Endothelial cell (in vitro differentiated cells): Measurements from ENCODE around the gene CYP27C1. TPM values are rescaled to one million over a fixed set of nuclear protein-coding genes. Genes with fewer than 3 reads are reported as not detected.
"Not testable (repeated sequence)": the region's sequence is repeated elsewhere in the genome, so short reads cannot be mapped to it uniquely, and the experiment has no call there.

Experiments used
- DNase-seq: peaks from one replicate; pipeline ENCODE4 v3.0.0; 2021; ENCODE audit warnings: low spot score
- H3K27ac Mint-ChIP-seq: one replicate; pipeline ENCODE4 v1.8.0; 2021; ENCODE audit warnings: mixed read lengths, inconsistent platforms; ENCODE audit not compliant: unreplicated experiment
- H3K27me3 Mint-ChIP-seq: one replicate; pipeline ENCODE4 v1.8.0; 2021; ENCODE audit warnings: mild to moderate bottlenecking, moderate library complexity, mixed read lengths, inconsistent platforms; ENCODE audit not compliant: unreplicated experiment
- H3K36me3 Mint-ChIP-seq: one replicate; pipeline ENCODE4 v1.8.0; 2021; ENCODE audit warnings: mild to moderate bottlenecking, low read depth, mixed read lengths, inconsistent platforms; ENCODE audit not compliant: unreplicated experiment
- H3K4me1 Mint-ChIP-seq: one replicate; pipeline ENCODE4 v1.8.0; 2021; ENCODE audit warnings: mild to moderate bottlenecking, mixed read lengths, inconsistent platforms; ENCODE audit not compliant: unreplicated experiment
- H3K4me3 Mint-ChIP-seq: one replicate; pipeline ENCODE4 v1.8.0; 2021; ENCODE audit warnings: mild to moderate bottlenecking, mixed read lengths, inconsistent platforms; ENCODE audit not compliant: unreplicated experiment
- H3K9me3 Mint-ChIP-seq: one replicate; pipeline ENCODE4 v1.8.0; 2021; ENCODE audit warnings: mixed read lengths, inconsistent platforms; ENCODE audit not compliant: unreplicated experiment
- CTCF ChIP-seq: fragments of 200-600 bp; sonication (generic); IDR thresholded peaks from one replicate; pipeline ENCODE4 v1.5.0; 2021; ENCODE audit warnings: antibody characterized with exemption; ENCODE audit not compliant: unreplicated experiment
- total RNA-seq: library from RNA; stranded (reverse); fragmentation: NEBNext Ultra II Directional; extraction: Animal tissue kit (Norgen Biotek cat#: 25700); gene quantifications from one replicate; pipeline ENCODE4 v1.2.1, GENCODE V29; 2021; ENCODE audit not compliant: unreplicated experiment

Gene CYP27C1
- total RNA-seq, 1 donor from 2014 or later: 6.4 TPM

GRCh38 chr2:127217470-127218325 is 2.4 kb downstream of the CYP27C1 start:
- no peak for DNase-seq
- Mint-ChIP-seq H3K27me3 (peaks cover 13% of the 10 kb centered on the region), H3K9me3 (no peaks in the 10 kb centered on the region), H3K27ac (no peak overlapping the region), H3K4me1 (peaks cover 17% of the 10 kb centered on the region), H3K36me3 (peaks cover 6% of the 10 kb centered on the region), H3K4me3 (peak overlapping the region; percentile 96)
- no peak for TF ChIP-seq CTCF

GRCh38 chr2:127216593-127216992 is 3.5 kb downstream of the CYP27C1 start:
- no peak overlapping the region for H3K4me3 Mint-ChIP-seq
- no peak overlapping the region for H3K27ac Mint-ChIP-seq
- H3K36me3 Mint-ChIP-seq: peaks cover 6% of the 10 kb centered on the region
- H3K4me1 Mint-ChIP-seq: peaks cover 17% of the 10 kb centered on the region
- no peak for DNase-seq
- peaks cover 13% of the 10 kb centered on the region for H3K27me3 Mint-ChIP-seq
- no peak for TF ChIP-seq CTCF
- H3K9me3 Mint-ChIP-seq: no peaks in the 10 kb centered on the region

- no peak overlapping the region for H3K4me3 Mint-ChIP-seq
- no peak for DNase-seq
Observed at GRCh38 chr2:127216095-127216494, 4.0 kb downstream of the CYP27C1 start.

GRCh38 chr2:127214201-127214600 is 5.9 kb downstream of the CYP27C1 start:
- not testable (repeated sequence) for H3K36me3 Mint-ChIP-seq, H3K27ac Mint-ChIP-seq, H3K27me3 Mint-ChIP-seq, H3K9me3 Mint-ChIP-seq, H3K4me1 Mint-ChIP-seq, H3K4me3 Mint-ChIP-seq, DNase-seq

More at GRCh38 chr2:127216095-127216494, 4.0 kb downstream of the CYP27C1 start:
- H3K4me1 Mint-ChIP-seq: peaks cover 17% of the 10 kb centered on the region
- peaks cover 6% of the 10 kb centered on the region for H3K36me3 Mint-ChIP-seq
- no peaks in the 10 kb centered on the region for H3K9me3 Mint-ChIP-seq
- no peak for TF ChIP-seq CTCF
- H3K27ac Mint-ChIP-seq: no peak overlapping the region
- peaks cover 13% of the 10 kb centered on the region for H3K27me3 Mint-ChIP-seq

GRCh38 chr2:127208313-127208712 is 11.8 kb downstream of the CYP27C1 start:
- peaks cover 1% of the 10 kb centered on the region for H3K27me3 Mint-ChIP-seq
- H3K4me1 Mint-ChIP-seq: peaks cover 4% of the 10 kb centered on the region
- H3K9me3 Mint-ChIP-seq: no peaks in the 10 kb centered on the region
- no peak overlapping the region for H3K4me3 Mint-ChIP-seq
- no peak for DNase-seq
- peaks cover 2% of the 10 kb centered on the region for H3K36me3 Mint-ChIP-seq
- no peak for TF ChIP-seq CTCF
- H3K27ac Mint-ChIP-seq: no peak overlapping the region
